Measurements from ENCODE around the gene CYP27B1.

The CYP27B1 gene

GRCh38 chr12:57757771-57758170 is 9.1 kb downstream of the CYP27B1 start:
- H3K4me1 ChIP-seq (ENCODE audit: insufficient read depth, poor library complexity, severe bottlenecking): peaks cover 6% of the 10 kb centered on the region
- no peaks in the 10 kb centered on the region for H3K27me3 ChIP-seq (ENCODE audit: insufficient read depth, poor library complexity, severe bottlenecking)
- no peaks in the 10 kb centered on the region for H3K9me3 ChIP-seq (ENCODE audit: severe bottlenecking)
- DNase-seq (ENCODE audit: low spot score): no peak
- no peak overlapping the region for H3K27ac ChIP-seq (ENCODE audit: poor library complexity, severe bottlenecking)
- TF ChIP-seq CTCF (IDR thresholded peaks at IDR 0.05; ENCODE audit: poor library complexity, severe bottlenecking): no peak
- peaks cover 22% of the 10 kb centered on the region for H3K36me3 ChIP-seq (ENCODE audit: low read depth)
- no peak for ATAC-seq (ENCODE audit: low read depth)
- H3K4me3 ChIP-seq (ENCODE audit: severe bottlenecking): no peak overlapping the region

DNA sequence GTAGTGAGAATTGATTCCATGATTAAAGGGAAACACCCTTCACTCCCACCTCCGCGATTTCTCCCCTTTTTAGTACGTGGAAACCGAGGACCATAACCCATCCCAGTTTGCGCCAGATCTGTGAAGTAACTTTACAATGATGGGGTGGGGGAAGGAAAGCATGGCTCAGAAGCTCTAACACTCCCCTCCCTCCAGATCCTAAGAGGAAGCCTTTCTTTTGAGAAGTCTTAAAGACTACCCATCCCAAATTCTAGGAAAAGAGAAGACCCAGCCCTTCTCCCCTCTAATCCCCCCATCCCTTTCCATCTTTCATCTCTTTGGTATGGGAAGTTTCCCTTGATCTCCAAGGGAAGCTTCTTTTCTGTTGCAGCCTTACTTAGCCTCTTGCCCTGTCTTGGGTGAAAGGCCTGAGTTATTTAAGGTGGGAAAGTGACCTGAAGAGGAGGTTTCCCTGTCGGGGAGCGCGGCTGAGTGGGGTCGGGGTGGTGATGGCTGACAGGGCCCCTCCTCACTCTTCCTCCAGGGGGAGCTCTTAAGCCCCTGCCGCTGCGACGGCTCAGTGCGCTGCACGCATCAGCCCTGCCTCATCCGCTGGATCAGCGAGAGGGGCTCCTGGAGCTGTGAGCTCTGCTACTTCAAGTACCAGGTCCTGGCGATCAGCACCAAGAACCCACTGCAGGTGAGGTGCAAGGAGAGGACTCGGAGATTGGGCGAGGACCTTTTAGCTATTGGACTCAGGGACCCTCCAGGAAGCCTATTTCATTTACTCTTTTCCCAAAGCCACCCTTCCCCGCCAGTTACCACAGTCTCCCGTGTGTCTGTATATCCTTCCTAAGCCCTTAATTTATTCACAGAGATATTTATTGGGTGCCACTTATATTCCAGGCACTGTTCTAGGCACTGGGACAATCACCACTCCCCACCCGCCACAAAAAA is 10.2 kb downstream of the CYP27B1 start:
- peaks cover 8% of the 10 kb centered on the region for H3K4me1 ChIP-seq (ENCODE audit: insufficient read depth, poor library complexity, severe bottlenecking)
- ATAC-seq (ENCODE audit: low read depth) (0 out of 3 replicates have a peak, but pooled peaks have one; percentile 26), DNase-seq (ENCODE audit: low spot score) (no peak)
- peaks cover 11% of the 10 kb centered on the region for H3K36me3 ChIP-seq (ENCODE audit: low read depth)
- no peaks in the 10 kb centered on the region for H3K27me3 ChIP-seq (ENCODE audit: insufficient read depth, poor library complexity, severe bottlenecking)
- H3K9me3 ChIP-seq (ENCODE audit: severe bottlenecking): no peaks in the 10 kb centered on the region
- peak; percentile 93 for TF ChIP-seq CTCF (IDR thresholded peaks at IDR 0.05; ENCODE audit: poor library complexity, severe bottlenecking)
- peak overlapping the region; percentile 78 for H3K4me3 ChIP-seq (ENCODE audit: severe bottlenecking)
- H3K27ac ChIP-seq (ENCODE audit: poor library complexity, severe bottlenecking): peak overlapping the region; percentile 65

DNA sequence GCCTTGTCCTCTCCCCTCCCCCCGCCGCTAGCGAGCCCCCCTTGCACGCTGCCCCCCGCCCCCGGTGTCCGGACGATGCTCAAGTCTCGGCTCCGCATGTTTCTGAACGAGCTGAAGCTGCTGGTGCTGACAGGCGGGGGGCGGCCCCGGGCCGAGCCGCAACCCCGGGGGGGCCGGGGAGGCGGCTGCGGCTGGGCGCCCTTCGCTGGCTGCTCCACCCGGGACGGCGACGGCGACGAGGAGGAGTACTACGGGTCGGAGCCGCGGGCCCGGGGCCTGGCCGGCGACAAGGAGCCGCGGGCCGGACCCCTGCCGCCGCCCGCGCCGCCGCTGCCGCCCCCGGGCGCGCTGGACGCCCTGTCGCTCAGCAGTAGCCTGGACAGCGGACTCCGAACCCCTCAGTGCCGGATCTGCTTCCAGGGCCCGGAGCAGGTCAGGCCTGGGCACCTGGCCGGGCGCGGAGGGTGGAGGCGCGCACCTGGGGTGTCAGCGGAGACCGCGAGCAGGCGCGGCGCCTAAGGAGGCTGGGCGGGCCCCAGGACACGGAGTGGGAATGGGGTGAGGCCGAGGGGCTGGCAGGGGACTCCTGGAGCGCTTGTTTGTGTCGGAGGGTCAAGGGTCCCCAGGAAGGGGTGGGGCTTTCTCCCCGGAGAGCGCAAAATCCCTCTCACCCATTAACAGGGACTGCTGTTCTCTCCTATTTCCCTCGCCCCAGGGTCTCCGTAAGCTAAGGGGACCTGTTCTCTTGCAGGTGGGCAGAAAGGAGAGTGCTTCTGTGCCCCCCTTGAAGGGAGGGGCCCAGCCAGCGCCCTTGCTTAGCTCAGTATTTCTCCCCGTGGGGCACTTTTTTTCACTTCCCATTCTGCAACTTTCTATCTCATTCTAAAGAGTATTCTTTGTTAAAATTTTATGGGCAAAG is 11.2 kb downstream of the CYP27B1 start:
- H3K27ac ChIP-seq (ENCODE audit: poor library complexity, severe bottlenecking): peak overlapping the region; percentile 65
- TF ChIP-seq CTCF (IDR thresholded peaks at IDR 0.05; ENCODE audit: poor library complexity, severe bottlenecking): no peak
- H3K4me1 ChIP-seq (ENCODE audit: insufficient read depth, poor library complexity, severe bottlenecking): peaks cover 8% of the 10 kb centered on the region
- ATAC-seq (ENCODE audit: low read depth): peak; percentile 10; the same call in 2 of the 3 replicates
- H3K9me3 ChIP-seq (ENCODE audit: severe bottlenecking): no peaks in the 10 kb centered on the region
- H3K27me3 ChIP-seq (ENCODE audit: insufficient read depth, poor library complexity, severe bottlenecking): no peaks in the 10 kb centered on the region
- H3K36me3 ChIP-seq (ENCODE audit: low read depth): peaks cover 18% of the 10 kb centered on the region
- DNase-seq (ENCODE audit: low spot score): no peak
- peak overlapping the region; percentile 78 for H3K4me3 ChIP-seq (ENCODE audit: severe bottlenecking)

- Histone ChIP-seq H3K36me3 (ENCODE audit: low read depth) (peaks cover 20% of the 10 kb centered on the region), H3K27me3 (ENCODE audit: insufficient read depth, poor library complexity, severe bottlenecking) (no peaks in the 10 kb centered on the region), H3K27ac (ENCODE audit: poor library complexity, severe bottlenecking) (peak overlapping the region; percentile 65), H3K4me1 (ENCODE audit: insufficient read depth, poor library complexity, severe bottlenecking) (peaks cover 8% of the 10 kb centered on the region), H3K4me3 (ENCODE audit: severe bottlenecking) (peak overlapping the region; percentile 78), H3K9me3 (ENCODE audit: severe bottlenecking) (no peaks in the 10 kb centered on the region)
- ATAC-seq (ENCODE audit: low read depth) (no peak), DNase-seq (ENCODE audit: low spot score) (no peak)
- TF ChIP-seq CTCF (IDR thresholded peaks at IDR 0.05; ENCODE audit: poor library complexity, severe bottlenecking): no peak
Observed at GRCh38 chr12:57755194-57755453, 11.8 kb downstream of the CYP27B1 start.

All from RWPE2 (cell line).